HepG2 (cell line): ENCODE data around the gene FGF1. TPM values are rescaled to one million over a fixed set of nuclear protein-coding genes. Genes with fewer than 3 reads are reported as not detected.

ENCODE experiments used
- HMGA1 ChIP-seq: sonication (generic); formaldehyde crosslinking; conservative IDR thresholded peaks from 2 replicates; pipeline ENCODE4 v1.4.0; 2020; ENCODE audit warnings: missing genetic modification reagents
- KAT8 ChIP-seq: IDR thresholded peaks from 2 replicates; pipeline ENCODE4 v1.6.1; 2016; ENCODE audit warnings: missing genetic modification reagents, missing compliant biosample characterization
- NONO ChIP-seq, 2 experiments: fragments of 450-650 bp in 1 of 2; sonication (generic) in 1 of 2; formaldehyde crosslinking in 1 of 2; IDR thresholded peaks in 1 of 2; conservative IDR thresholded peaks in 1 of 2; 2 replicates each; pipeline versions ENCODE4 v1.6.1 to v1.8.0; 2017 to 2022; ENCODE audit warnings: mild to moderate bottlenecking in 1 of 2, missing genetic modification reagents in 1 of 2, moderate library complexity in 1 of 2
- RAD21 ChIP-seq: fragments of 450-650 bp; formaldehyde crosslinking; IDR thresholded peaks from 2 replicates; pipeline ENCODE4 v1.5.0; 2020; ENCODE audit warnings: mild to moderate bottlenecking
- SOX6 ChIP-seq, 2 experiments: fragments of 450-650 bp in 1 of 2; sonication (generic) in 1 of 2; formaldehyde crosslinking in 1 of 2; IDR thresholded peaks; 2 replicates each; pipeline versions ENCODE4 v1.4.0 to v1.6.1; 2017 to 2020; ENCODE audit warnings: antibody characterized with exemption in 1 of 2, mild to moderate bottlenecking in 1 of 2, missing genetic modification reagents in 1 of 2
- XRCC5 ChIP-seq: fragments of 200-400 bp; formaldehyde crosslinking; optimal IDR thresholded peaks from 2 replicates; pipeline ENCODE3; 2017; ENCODE audit warnings: mild to moderate bottlenecking, low read length
- YY1 ChIP-seq: IDR thresholded peaks from 2 replicates; pipeline ENCODE4 v1.6.1; 2011; ENCODE audit warnings: low read length, low read depth, moderate library complexity, mild to moderate bottlenecking; ENCODE audit not compliant: insufficient read depth, insufficient replicate concordance
- ZFP36 ChIP-seq: fragments of 150-350 bp; IDR thresholded peaks from 2 replicates; pipeline ENCODE4 v1.6.1; 2018; ENCODE audit warnings: borderline replicate concordance, low read length, low read depth; ENCODE audit not compliant: partially characterized antibody
- ZFP90 ChIP-seq: sonication (generic); formaldehyde crosslinking; IDR thresholded peaks from 2 replicates; pipeline ENCODE4 v1.8.0; 2022; ENCODE audit warnings: missing genetic modification reagents, mild to moderate bottlenecking, inconsistent platforms, borderline replicate concordance
- ZMYM4 ChIP-seq: sonication (generic); formaldehyde crosslinking; IDR thresholded peaks from 2 replicates; pipeline ENCODE4 v1.8.1; 2023; ENCODE audit warnings: mild to moderate bottlenecking, missing genetic modification reagents
- ZNF430 ChIP-seq: sonication (generic); formaldehyde crosslinking; IDR thresholded peaks from 2 replicates; pipeline ENCODE4 v1.9.0; 2021; ENCODE audit warnings: mild to moderate bottlenecking, missing genetic modification reagents
- ZNF451 ChIP-seq: sonication (generic); formaldehyde crosslinking; IDR thresholded peaks from 2 replicates; pipeline ENCODE4 v1.5.0; 2020; ENCODE audit warnings: mild to moderate bottlenecking, missing genetic modification reagents
- ZNF501 ChIP-seq: sonication (generic); formaldehyde crosslinking; IDR thresholded peaks from 2 replicates; pipeline ENCODE4 v1.5.1; 2020; ENCODE audit warnings: mild to moderate bottlenecking, moderate library complexity, missing genetic modification reagents
- ZSCAN31 ChIP-seq: sonication (generic); formaldehyde crosslinking; IDR thresholded peaks from 2 replicates; pipeline ENCODE4 v1.5.0; 2020; ENCODE audit warnings: low read depth, mild to moderate bottlenecking, missing genetic modification reagents
- polyA plus RNA-seq, 8 experiments: library from polyadenylated mRNA; depleted of rRNA in 3 of 8; stranded (reverse) in 7 of 8; unstranded in 1 of 8; fragments of >200 nt; fragmentation: Illumina TruSeq in 4 of 8; extraction: Trizol in 4 of 8; gene quantifications; 2 replicates each; pipeline versions ENCODE4 v1.2.1 to v1.2.3, GENCODE V29; 2011 to 2016; ENCODE audit warnings: low read depth in 4 of 8, missing spikeins in 1 of 8, mixed read lengths in 1 of 8; ENCODE audit not compliant: insufficient read depth in 1 of 8
- total RNA-seq, 5 experiments: library from RNA; depleted of rRNA; stranded (reverse); fragments of >200 nt; fragmentation: Illumina TruSeq; extraction: Trizol; gene quantifications; 2 replicates each; pipeline ENCODE4 v1.2.3, GENCODE V29; 2016; ENCODE audit warnings: low read depth in 1 of 5
- TF ChIP-seq, protein P1 (sequence below): sonication (generic); formaldehyde crosslinking; IDR thresholded peaks from 2 replicates; pipeline ENCODE4 v1.4.0; 2020; ENCODE audit warnings: missing genetic modification reagents, borderline replicate concordance
- TF ChIP-seq, protein P2 (sequence below): sonication (generic); formaldehyde crosslinking; IDR thresholded peaks from 2 replicates; pipeline ENCODE4 v1.4.0; 2020; ENCODE audit warnings: missing genetic modification reagents, low read depth, mild to moderate bottlenecking, borderline replicate concordance

Gene FGF1
- total and polyA plus RNA-seq, 2 of the 13 experiments (the other 11 are each of a cell fraction or from before 2014, with no cell fraction given), result not detected

DNA sequence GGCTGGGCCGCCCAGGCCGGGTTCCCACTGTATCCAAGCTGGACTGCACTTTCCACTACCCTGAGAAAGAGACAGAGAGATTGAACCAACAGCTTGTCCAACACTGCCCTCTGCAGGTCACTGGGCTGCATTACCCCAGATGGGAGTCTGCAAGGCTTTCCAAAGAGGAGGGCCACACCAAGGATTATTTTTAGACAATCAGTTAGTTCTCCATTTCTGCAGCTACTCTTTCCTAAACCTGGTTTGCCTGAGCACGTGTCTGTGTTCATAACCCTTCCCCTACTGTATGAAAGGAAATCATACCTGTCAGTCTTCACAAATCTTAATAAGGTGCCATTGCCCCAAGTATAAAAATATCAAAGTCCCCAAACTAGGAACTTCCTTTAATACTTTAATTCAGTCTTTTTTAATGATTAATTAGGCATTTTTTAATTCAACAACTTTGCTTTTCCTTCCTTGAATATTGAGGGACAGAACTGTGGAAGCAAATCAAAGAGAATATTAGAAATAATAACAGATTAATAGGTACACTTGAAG lies 13.4 kb upstream of the FGF1 start (continued):
- TF ChIP-seq NONO (IDR thresholded peaks at IDR 0.05), result no peak
- no peak; the same call in 1 of the 2 replicates for TF ChIP-seq NONO (CRISPR knock-in tag; conservative IDR thresholded peaks at IDR 0.05)
- 0 out of 2 replicates have a peak, but pooled peaks have one; percentile 24 for TF ChIP-seq ZMYM4 (CRISPR knock-in tag)
- peak; percentile 12 for TF ChIP-seq YY1
- TF ChIP-seq ZNF430, result peak; percentile 94
- TF ChIP-seq ZSCAN31, result no peak
- TF ChIP-seq SOX6 (IDR thresholded peaks at IDR 0.05), result no peak
- 0 out of 2 replicates have a peak, but pooled peaks have one; percentile 17 for TF ChIP-seq SOX6 (CRISPR knock-in tag; IDR thresholded peaks at IDR 0.05)
- TF ChIP-seq ZNF501 (CRISPR knock-in tag), result peak; percentile 52; the same call in 1 of the 2 replicates
- TF ChIP-seq ZNF451, result no peak
- peak; percentile 95 for TF ChIP-seq RAD21 (CRISPR knock-in tag)
- TF ChIP-seq KAT8 (CRISPR knock-in tag), result 0 out of 2 replicates have a peak, but pooled peaks have one; percentile 37
- peak; percentile 47 for TF ChIP-seq ZFP36
- TF ChIP-seq, protein P1, sequence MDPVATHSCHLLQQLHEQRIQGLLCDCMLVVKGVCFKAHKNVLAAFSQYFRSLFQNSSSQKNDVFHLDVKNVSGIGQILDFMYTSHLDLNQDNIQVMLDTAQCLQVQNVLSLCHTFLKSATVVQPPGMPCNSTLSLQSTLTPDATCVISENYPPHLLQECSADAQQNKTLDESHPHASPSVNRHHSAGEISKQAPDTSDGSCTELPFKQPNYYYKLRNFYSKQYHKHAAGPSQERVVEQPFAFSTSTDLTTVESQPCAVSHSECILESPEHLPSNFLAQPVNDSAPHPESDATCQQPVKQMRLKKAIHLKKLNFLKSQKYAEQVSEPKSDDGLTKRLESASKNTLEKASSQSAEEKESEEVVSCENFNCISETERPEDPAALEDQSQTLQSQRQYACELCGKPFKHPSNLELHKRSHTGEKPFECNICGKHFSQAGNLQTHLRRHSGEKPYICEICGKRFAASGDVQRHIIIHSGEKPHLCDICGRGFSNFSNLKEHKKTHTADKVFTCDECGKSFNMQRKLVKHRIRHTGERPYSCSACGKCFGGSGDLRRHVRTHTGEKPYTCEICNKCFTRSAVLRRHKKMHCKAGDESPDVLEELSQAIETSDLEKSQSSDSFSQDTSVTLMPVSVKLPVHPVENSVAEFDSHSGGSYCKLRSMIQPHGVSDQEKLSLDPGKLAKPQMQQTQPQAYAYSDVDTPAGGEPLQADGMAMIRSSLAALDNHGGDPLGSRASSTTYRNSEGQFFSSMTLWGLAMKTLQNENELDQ (CRISPR knock-in tag), result no peak
- no peak for TF ChIP-seq ZFP90 (CRISPR knock-in tag)
- peak; percentile 69 for TF ChIP-seq XRCC5
- TF ChIP-seq HMGA1 (CRISPR knock-in tag), result no peak
- TF ChIP-seq, protein P2, sequence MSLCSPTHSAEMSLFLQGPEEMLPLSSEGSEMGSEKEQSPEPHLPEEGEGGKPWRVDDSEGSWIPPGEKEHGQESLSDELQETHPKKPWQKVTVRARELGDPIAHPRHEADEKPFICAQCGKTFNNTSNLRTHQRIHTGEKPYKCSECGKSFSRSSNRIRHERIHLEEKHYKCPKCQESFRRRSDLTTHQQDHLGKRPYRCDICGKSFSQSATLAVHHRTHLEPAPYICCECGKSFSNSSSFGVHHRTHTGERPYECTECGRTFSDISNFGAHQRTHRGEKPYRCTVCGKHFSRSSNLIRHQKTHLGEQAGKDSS (CRISPR knock-in tag), result no peak
